WI38 (cell line): ENCODE data around the gene CDK6.

Source experiments
- H3K4me3 ChIP-seq: 2 replicates; pipeline ENCODE4 v1.5.1; 2011; ENCODE audit warnings: low read depth, mild to moderate bottlenecking, control low read depth, low read length
- TF ChIP-seq, protein P1 (sequence below): IDR thresholded peaks from 2 replicates; pipeline ENCODE4 v1.5.1; 2012; ENCODE audit warnings: low read depth, mild to moderate bottlenecking, control low read depth, low read length

CDK6 gene

DNA sequence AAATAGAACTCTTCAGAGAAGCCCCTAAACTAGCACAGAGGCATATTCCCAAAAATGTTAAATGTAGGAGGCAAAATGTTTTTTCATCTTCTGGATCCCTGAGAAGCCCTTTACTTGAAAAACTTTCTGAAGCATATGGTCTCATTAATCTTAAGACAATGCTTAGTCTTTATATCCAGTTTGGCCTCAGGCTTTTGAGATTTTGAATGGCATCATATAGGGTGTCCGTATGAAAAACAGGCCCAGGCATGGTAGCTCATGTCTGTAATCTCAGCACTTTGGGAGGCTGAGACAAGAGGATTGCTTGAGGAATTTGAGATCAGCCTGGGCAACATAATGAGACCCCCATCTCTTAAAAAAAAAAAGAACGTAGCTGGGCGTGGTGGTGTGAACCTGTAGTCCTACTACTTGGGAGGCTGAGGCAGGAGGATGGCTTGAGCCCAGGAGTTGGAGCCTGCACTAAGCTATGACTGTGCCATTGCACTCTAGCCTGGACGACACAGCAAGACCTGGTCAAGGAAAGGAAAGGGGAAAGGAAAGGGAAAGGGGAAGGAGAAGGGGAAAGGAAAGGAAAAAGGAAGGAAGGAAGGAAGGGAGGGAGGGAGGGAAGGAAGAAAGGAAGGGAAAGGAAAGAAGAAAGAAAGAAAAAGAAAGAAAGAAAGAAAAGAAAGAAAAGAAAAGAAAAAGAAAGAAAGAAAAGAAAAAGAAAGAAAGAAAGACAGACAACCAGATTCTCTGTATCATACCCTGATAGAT lies 119.4 kb downstream of the CDK6 start:
- TF ChIP-seq, protein P1, sequence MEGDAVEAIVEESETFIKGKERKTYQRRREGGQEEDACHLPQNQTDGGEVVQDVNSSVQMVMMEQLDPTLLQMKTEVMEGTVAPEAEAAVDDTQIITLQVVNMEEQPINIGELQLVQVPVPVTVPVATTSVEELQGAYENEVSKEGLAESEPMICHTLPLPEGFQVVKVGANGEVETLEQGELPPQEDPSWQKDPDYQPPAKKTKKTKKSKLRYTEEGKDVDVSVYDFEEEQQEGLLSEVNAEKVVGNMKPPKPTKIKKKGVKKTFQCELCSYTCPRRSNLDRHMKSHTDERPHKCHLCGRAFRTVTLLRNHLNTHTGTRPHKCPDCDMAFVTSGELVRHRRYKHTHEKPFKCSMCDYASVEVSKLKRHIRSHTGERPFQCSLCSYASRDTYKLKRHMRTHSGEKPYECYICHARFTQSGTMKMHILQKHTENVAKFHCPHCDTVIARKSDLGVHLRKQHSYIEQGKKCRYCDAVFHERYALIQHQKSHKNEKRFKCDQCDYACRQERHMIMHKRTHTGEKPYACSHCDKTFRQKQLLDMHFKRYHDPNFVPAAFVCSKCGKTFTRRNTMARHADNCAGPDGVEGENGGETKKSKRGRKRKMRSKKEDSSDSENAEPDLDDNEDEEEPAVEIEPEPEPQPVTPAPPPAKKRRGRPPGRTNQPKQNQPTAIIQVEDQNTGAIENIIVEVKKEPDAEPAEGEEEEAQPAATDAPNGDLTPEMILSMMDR: no peak
- H3K4me3 ChIP-seq: no peak overlapping the region

DNA sequence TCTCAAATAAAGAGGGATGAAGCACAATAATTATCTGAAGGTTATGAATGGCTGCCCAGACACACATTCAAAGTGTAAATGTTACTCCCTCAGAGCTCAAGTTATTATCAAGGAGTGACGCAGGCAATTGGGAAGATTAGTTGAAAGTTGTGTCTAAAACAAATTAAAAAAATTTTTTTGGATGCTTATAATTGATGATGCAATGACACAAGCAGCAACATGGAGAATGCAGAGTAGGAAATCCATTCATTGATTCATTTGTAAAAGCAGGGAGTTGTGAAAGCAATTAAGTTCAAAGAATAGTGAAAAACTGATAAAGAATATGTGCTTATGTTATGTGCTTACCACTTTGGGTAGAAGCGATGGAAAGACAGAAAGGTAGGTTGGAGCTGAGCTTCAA lies 120.4 kb downstream of the CDK6 start:
- TF ChIP-seq, protein P1: no peak
- H3K4me3 ChIP-seq: no peak overlapping the region

DNA sequence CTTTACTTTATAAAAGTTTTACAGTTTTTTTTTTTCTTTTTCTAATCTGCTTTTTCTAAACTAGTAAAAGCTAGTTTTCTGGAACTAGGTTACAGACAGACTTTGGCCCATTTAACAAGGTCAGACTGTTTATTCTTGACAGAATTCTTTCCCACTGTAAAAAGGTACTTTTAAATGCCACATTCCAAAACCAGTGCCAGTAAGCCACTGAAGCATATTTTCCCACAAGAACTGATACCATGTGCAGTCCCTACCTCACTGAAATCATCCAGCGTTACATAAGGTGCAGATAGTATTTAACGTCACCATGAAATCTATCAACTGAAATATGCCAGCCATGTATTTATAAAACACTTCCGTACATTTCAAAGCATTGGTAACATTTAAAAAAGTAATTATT lies 121.6 kb downstream of the CDK6 start:
- TF ChIP-seq, protein P1: no peak
- no peak overlapping the region for H3K4me3 ChIP-seq

DNA sequence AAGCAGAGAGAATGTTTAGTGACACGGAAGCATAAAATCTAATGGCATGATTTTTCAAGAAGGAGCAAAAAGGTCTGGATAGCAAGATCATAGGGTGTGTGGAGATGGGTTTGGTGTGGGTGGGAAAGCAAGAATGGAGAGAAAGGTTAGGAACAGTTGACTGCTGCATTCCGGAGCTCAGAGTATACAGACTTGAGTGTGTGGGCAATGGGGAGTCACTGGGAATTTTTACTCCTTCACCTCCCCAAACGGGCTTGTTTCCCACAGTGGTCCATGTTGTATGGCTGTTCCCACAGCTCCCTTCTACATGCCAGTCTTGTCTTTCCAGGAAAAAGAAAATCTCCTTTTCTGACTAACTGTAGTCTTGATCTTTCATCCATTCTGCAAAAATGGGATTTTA lies 122.1 kb downstream of the CDK6 start:
- H3K4me3 ChIP-seq: no peak overlapping the region
- TF ChIP-seq, protein P1: no peak

DNA sequence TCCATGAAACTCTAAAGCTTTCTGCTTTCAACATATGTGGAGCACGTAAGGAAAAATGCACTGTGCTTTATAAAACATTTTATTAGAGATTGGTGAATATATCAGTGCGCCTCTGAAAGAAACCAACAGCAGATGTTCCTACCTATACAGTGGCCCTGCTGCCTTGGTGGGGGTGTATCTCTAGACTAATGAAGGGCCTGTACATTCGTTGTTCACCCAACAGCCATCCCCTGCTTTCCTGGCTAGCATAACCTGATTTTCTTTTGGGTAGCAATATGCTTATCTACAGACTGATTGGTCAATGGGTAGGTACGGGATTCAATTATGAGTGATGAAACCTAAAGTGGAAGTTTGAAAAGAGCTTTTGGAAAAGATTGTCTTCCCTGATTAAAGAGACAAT lies 126.5 kb downstream of the CDK6 start:
- no peak overlapping the region for H3K4me3 ChIP-seq
- TF ChIP-seq, protein P1: no peak

DNA sequence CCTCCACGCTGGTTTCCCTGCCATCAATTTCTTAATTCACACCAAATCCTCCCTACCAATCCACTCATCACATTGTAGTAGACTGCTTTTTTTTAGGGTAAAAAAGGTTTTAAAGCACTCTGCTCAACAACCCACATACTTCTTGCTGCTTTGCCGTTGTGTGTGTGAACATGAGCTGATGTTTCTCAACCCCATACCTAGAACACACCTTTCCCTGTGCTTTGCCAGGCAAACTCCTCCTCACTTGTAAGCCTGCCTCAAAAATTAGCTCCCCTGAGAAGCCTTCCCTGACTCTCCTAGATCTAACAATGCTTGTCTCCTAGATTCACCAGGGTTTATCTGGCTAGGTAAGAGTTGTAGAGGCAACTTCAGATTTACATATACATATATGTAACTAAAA lies 127.2 kb downstream of the CDK6 start:
- TF ChIP-seq, protein P1: no peak

DNA sequence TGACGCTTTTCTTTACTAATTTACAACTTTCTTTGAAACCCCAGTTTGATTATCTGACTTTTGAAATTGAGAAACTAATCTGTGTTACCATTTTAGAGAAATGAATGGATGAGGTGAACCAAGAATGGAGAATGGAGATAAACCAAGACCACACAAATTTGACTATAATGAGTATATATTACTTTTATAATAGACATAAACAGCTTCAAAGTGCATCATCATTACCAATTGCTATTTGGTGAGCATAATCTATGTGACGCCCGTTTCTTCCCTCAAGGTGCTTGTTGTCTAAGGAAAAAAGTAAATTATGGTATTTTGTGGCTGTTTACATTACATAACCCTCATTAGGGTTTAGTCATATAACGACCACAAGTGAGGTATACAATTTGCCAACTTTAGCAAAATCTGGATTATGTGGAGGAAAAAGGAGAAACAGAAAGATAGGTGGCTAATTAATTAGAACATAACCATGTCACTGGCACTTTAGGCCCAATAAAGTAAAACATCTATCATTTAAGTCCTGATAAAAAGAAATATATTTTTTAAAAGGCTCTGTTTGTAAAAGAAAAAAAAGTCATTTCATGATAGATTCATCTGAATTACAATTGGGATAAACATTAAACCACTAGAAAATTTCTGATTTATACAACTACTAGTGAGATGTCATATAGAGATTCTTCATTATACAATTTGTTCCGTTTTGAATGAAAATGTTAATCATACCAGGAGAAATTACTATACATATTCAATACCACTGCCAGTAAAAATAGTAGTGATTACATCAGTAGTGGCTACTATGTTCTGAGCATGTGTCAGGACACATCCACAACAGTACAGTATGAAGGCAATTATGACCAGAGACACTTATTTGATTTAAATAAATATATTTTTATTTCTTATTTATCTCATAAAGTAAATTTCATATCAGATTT lies 128.0 kb downstream of the CDK6 start:
- TF ChIP-seq, protein P1: no peak
- no peak overlapping the region for H3K4me3 ChIP-seq

More for the DNA sequence above, 127.2 kb downstream of the CDK6 start:
- no peak overlapping the region for H3K4me3 ChIP-seq
